NCI-H1417 treated with DMSO at 0.1 percent for 48 hours (cell line): ENCODE measurements around the gene PXK.

ENCODE experiments used
- DNase-seq: peaks from one replicate; lab custom pipeline; 2025; lab: John Stamatoyannopoulos, UW

PXK gene

GRCh38 chr3:58383904-58384303, 51.2 kb downstream of the PXK start:
- no peak for DNase-seq

GRCh38 chr3:58384381-58385090, 51.8 kb downstream of the PXK start:
- no peak for DNase-seq

GRCh38 chr3:58386626-58387365, 54.1 kb downstream of the PXK start:
- no peak for DNase-seq

DNA sequence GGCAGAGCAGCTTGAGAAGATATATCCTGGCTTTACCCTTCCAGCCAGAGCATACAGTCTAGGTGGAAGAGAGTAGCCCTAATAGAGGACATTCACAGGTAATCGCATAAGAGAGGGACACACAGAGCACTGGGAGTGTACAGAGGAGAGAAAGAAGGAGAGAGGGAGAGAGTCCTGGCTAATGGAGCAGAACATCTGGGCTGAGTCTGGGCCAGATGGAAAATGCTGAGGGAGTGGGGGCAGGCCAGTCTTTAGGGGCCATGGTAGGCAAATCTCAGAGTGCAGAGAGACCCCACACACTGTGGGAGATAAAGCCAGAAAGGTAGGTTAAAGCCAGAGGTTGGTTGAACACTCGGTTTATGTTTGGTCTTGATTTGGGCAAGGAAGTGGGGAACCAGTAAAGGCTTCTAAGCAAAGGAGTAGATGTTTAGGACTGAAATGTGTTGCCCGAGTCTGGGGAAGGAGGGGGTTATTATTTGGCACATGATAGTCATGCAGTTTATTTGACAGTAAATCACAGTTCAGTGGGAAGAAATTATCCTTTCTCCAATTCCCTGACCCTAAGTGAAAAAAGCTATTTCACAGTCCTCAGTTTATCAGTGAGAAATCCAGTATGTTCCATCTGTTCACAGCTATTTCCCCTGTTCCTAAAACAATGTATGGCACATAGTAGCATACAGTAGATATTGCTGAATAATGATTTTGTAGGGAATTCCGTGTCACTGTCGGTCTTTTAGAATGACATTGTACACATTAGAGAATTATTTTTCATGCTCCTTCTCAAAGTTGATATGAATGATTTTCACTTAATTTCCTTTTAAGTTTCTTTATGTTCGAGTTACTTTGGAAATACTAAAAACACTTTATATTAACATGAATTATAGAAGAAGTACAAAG, 55.2 kb downstream of the PXK start:
- no peak for DNase-seq

DNA sequence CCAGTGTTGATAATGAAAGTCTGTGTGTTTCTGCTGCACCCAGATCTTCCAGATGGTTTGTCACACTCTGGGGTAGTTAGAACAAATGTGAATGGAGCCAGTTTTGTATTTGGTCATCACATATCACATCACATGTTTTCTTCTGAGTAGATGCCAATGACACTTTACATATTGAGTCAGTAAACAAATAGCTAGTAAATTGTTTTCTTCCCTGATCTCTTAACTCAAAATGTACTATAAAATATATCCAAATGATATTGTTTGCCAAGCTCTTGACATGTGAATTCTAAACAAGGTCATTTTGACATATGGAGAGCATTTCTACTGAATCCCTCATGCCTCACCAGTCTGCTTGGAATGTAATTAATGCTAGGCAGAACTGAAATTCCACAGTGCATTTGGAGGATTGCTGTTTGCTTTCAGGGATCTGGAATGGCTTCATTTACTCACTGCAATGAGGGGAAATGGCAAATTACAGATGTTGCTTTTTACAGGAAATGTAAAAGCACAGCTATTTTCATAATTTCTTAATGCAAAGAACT, 55.9 kb downstream of the PXK start:
- DNase-seq: no peak

GRCh38 chr3:58391156-58391865, 58.6 kb downstream of the PXK start:
- DNase-seq: no peak

GRCh38 chr3:58392181-58392580, 59.5 kb downstream of the PXK start:
- DNase-seq: no peak

DNA sequence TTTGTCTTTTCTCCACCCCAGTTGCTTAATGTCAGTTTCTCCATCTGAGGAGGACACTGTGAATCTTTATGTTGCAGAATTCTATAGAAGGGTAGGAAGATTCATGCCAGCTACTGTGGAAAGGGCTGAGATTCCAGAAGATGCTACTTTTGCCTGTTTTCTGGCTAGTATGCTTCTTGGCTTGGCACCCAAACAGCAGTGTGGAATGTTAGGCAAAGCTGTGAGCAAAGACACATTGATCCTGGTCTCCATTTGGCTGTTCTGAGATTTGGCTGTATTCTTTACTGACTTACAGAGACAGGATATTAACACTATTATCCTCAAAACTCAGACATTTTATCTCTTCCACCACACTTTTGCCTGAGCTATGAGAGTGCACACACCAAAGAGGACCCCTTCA, 61.6 kb downstream of the PXK start:
- DNase-seq: no peak

- no peak for DNase-seq
Observed at GRCh38 chr3:58398669-58399333, 66.1 kb downstream of the PXK start.

DNA sequence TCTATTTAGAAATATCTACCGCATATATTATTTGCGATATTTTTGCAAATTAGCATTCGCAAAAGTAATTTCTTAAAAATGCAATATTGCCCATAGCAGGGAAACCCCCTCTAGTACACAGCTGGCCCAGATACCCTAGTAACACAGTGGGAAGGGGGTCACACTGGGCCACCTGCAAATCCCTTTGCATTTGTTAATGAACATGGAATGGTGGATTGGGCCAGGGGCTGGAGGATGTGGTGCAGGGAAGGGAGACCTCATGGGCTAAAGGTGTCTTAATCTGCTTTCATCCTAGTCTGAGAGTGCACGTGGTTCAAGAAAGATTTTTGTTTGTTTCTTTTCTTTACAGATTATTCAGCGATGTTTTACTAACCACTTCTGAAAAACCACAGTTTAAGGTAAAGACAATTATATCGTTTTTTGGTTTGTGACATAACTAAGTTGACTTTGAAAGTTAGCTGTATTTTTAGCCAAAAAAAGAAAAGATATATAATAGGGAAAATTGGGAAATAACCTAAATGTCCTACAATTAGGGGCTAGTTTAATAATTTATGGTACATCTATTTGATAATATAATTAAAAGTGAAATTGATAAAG, 70.9 kb downstream of the PXK start:
- DNase-seq: no peak

DNA sequence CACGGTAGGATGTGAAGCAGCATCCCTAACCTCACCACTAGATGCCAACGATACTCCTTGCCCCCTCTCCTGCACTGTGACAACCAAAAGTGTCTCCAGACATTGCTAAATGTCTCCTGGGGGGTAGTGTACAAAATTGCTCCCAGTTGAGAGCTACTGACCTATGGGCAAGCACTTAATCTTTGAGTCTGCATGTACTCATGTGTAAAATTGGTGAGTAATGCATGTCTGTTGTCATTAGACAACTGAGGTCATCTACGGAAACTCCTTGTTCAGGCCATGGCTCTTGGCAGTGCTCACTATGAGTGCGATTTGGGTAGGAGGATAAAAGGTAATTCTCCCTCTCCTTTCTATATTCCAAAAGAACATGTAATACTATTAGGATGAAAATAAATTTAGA, 71.7 kb downstream of the PXK start:
- DNase-seq: no peak

DNA sequence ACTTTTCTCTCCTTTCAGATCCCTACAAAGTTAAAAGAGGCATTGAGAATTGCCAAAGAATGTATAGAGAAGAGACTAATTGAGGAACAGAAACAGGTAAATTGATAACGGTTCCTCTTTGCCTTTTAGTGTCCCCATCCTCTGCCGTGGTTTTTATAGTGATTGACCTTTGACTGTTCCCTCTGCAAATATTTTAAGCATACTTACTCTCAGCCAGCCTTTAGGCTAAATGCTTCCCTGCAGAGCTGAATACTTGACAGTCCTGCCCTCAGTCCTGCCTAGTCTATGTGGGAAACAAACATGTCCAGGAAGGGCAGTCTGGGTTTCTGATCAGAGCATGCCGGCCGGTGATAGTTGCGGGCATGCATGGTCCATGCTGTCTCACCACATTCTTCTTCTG, 76.2 kb downstream of the PXK start:
- DNase-seq: no peak

- DNase-seq: no peak
Observed at GRCh38 chr3:58409663-58410062, 77.0 kb downstream of the PXK start.

- DNase-seq: no peak
Observed at GRCh38 chr3:58411036-58411435, 78.3 kb downstream of the PXK start.

DNA sequence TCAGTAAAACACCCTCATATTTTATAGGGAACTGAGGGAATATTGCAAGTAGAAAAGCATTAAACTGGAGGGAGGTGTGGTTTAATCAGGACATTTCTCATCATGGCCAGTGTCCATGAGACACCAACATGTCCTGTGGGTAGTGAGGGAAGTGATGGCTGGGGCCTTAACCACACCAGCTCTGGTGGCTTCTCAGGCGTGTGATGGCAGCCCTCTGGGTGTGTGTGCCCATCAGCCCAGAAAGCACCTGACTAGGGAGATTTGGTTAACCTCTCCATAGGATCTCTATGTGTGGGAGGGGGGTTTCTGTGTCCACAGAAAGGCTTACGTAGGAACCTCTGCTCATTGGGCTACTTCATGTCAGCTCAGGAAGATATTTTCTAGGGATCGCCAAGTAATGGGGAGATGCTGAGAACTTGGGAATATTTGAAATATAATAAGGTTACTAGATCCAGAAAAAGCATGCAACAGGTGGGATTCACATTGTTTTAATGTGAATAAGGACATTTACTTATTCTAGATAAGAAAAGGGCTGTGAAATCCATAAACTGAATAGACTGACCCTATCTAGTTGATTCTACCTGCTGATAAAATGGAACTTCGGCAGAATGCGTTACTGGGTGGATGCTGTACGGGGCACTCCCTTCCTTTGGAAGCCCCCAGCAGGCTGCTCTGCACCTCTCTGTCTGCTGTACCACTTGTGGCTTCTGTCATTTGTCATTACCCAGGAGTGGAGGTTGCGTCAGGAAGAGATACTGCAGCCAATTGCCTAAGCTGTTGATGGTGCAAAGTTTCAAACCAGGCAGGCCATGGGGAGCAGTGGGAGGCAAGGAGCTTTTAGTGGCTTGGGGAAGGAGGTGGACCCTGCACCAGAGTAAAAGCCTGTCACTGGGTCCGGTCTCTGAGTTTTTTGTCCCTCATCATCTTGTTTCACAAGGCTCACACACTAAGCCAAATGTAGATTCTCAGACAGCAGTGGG, 79.4 kb downstream of the PXK start:
- no peak for DNase-seq

DNA sequence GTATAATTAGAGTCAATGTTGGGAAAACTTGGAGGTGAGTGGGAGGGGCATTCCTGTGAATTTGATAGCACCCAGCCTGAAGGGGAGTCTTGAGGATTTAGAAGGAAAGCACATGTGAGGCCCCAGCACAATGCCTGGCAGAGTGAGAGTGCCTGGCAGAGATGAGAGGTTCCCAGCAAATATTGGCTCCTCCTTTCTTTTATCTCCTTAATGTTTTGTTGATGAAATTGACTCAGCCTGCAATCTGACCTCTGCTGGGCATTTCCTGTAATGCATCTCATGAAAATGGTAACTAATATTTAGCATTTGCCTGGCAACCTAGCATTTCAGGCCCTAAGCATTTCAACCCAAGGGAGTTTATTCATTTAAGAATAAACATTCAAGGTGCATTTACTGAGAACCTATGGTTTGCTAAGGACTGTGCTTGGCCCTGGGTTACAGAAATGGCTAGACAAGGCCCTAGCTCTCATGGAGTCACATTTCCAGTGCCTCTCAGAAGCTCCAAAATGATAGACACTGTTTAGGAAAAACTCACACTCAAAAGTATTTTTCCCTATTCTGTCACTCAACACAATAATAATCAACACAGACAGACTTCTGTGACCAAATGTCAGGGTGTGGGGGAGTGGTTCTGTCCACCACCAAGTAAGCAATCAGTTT, 82.0 kb downstream of the PXK start:
- peak; percentile 1 for DNase-seq

DNA sequence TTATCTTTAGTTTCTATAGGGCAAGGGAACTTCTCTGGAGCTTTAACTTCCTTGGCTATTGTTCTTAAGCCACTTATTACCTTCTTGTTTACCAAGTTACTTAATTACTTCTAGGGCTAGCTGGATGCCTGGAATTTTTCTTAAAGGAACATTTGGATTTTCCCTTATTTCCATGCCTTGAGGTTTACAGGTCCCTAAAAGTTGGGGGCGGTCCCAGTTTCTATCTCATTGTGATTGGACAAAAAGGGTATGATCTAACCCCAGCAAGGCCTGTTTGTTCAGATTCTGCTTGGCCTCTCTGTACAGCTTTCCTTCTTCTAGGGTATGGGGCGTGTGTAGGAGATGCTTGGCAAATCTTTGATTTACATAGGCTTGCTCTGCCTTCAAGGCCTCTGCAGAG, 83.5 kb downstream of the PXK start:
- DNase-seq: no peak

DNA sequence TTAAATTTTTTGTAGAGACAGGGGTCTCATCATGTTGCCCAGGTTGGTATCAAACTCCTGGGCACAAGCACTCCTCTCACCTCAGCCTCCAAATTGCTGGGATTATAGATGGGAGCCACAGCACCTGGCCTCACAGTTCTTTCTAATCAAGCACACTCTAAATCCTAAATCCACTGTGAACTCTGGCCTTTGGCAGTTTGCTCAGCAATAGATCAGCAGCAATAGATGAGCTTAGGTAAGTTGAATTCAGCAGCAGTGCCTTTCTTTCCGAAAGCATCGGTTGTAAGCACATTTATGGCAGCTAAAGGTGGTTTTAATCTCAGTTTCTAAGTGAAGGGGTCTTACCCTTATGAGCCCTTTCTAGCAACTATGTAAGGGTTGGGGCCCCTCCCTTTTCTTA, 84.4 kb downstream of the PXK start:
- no peak for DNase-seq

- DNase-seq: no peak
Observed at GRCh38 chr3:58418227-58418626, 85.5 kb downstream of the PXK start.
